Activated CD8-positive, alpha-beta T cell treated with anti-CD3 and anti-CD28 coated beads for 36 hours (primary cell): ENCODE results near the gene RPS6KA2. TPM values are rescaled to one million over a fixed set of nuclear protein-coding genes. Genes with fewer than 3 reads are reported as not detected.

Experiments used
- ATAC-seq: fragments of 200-7000 bp; cut with Tn5 transposase; one replicate; pipeline ENCODE4 v1.10.0; 2021; ENCODE audit warnings: mild to moderate bottlenecking, moderate library complexity
- CTCF ChIA-PET: fragments of 350-600 bp; sonication (Branson Sonifier 250); formaldehyde crosslinking; loops from one replicate; lab custom pipeline; 2021; ENCODE audit warnings: antibody characterized with exemption; lab: Charles Lee
- POLR2A ChIA-PET: fragments of 350-600 bp; sonication (Branson Sonifier 250); formaldehyde crosslinking; loops from one replicate; lab custom pipeline; 2021; ENCODE audit warnings: antibody characterized with exemption; lab: Charles Lee
- DNase-seq: peaks from one replicate; pipeline ENCODE4 v3.0.0-alpha.2; 2020
- H3K27ac Mint-ChIP-seq: one replicate; pipeline ENCODE4 v1.8.0; 2021; ENCODE audit warnings: mild to moderate bottlenecking, mixed read lengths
- H3K27me3 Mint-ChIP-seq: one replicate; pipeline ENCODE4 v1.8.0; 2021; ENCODE audit warnings: mixed read lengths
- H3K36me3 Mint-ChIP-seq: one replicate; pipeline ENCODE4 v1.8.0; 2021; ENCODE audit warnings: low read depth, mixed read lengths
- H3K4me1 Mint-ChIP-seq: one replicate; pipeline ENCODE4 v1.8.0; 2021; ENCODE audit warnings: low read depth, mixed read lengths
- H3K4me3 Mint-ChIP-seq: one replicate; pipeline ENCODE4 v1.8.0; 2021; ENCODE audit warnings: mild to moderate bottlenecking, moderate library complexity, mixed read lengths
- H3K9me3 Mint-ChIP-seq: one replicate; pipeline ENCODE4 v1.8.0; 2021; ENCODE audit warnings: mixed read lengths
- CTCF ChIP-seq: fragments of 200-600 bp; IDR thresholded peaks from one replicate; pipeline ENCODE4 v1.8.0; 2022; ENCODE audit warnings: antibody characterized with exemption, mild to moderate bottlenecking
- intact Hi-C: fragments of 100-400 bp; cut with micrococcal nuclease; formaldehyde crosslinking; loops from one replicate; pipeline ENCODE4 v1.10.0; 2022
- total RNA-seq, 2 experiments: library from RNA; stranded (reverse); gene quantifications; one replicate each; pipeline ENCODE4 v1.2.3, GENCODE V29; 2021

RPS6KA2 gene
- total RNA-seq, 2 experiments from 2014 or later = 5.8 TPM

GRCh38 chr6:166560222-166560621 lies 66.8 kb downstream of the RPS6KA2 start:
- ATAC-seq = no peak
- no peak for DNase-seq
- TF ChIP-seq CTCF = no peak
- POLR2A ChIA-PET = no interaction called here
- no peak overlapping the region for H3K27ac Mint-ChIP-seq
- peaks cover 13% of the 10 kb centered on the region for H3K27me3 Mint-ChIP-seq
- no peak overlapping the region for H3K4me3 Mint-ChIP-seq
- CTCF ChIA-PET = no interaction called here
- no peaks in the 10 kb centered on the region for H3K36me3 Mint-ChIP-seq
- intact Hi-C loops = no loop called here
- H3K9me3 Mint-ChIP-seq = peaks cover 18% of the 10 kb centered on the region
- peaks cover 8% of the 10 kb centered on the region for H3K4me1 Mint-ChIP-seq

- intact Hi-C loops = no loop called here
- H3K4me3 Mint-ChIP-seq = no peak overlapping the region
- ChIA-PET POLR2A (no interaction called here), CTCF (no interaction called here)
- no peak for TF ChIP-seq CTCF
- DNase-seq (no peak), ATAC-seq (no peak)
- H3K9me3 Mint-ChIP-seq = peaks cover 18% of the 10 kb centered on the region
- no peaks in the 10 kb centered on the region for H3K36me3 Mint-ChIP-seq
- peaks cover 13% of the 10 kb centered on the region for H3K27me3 Mint-ChIP-seq
- H3K27ac Mint-ChIP-seq = no peak overlapping the region
- peaks cover 8% of the 10 kb centered on the region for H3K4me1 Mint-ChIP-seq
These were observed 67.4 kb downstream of the RPS6KA2 start for GRCh38 chr6:166559662-166560061.

- intact Hi-C loops = no loop called here
- ChIA-PET POLR2A (no interaction called here), CTCF (no interaction called here)
- ATAC-seq (no peak), DNase-seq (no peak)
- Mint-ChIP-seq H3K4me3 (no peak overlapping the region), H3K27ac (no peak overlapping the region), H3K9me3 (peaks cover 18% of the 10 kb centered on the region), H3K4me1 (peaks cover 8% of the 10 kb centered on the region), H3K27me3 (peaks cover 13% of the 10 kb centered on the region), H3K36me3 (no peaks in the 10 kb centered on the region)
- TF ChIP-seq CTCF = no peak
These were observed 67.8 kb downstream of the RPS6KA2 start for GRCh38 chr6:166559211-166559610.

GRCh38 chr6:166558156-166559005 lies 68.7 kb downstream of the RPS6KA2 start:
- ChIA-PET POLR2A (no interaction called here), CTCF (no interaction called here)
- intact Hi-C loops = no loop called here
- Mint-ChIP-seq H3K4me1 (peaks cover 8% of the 10 kb centered on the region), H3K4me3 (no peak overlapping the region), H3K27me3 (peaks cover 13% of the 10 kb centered on the region), H3K36me3 (no peaks in the 10 kb centered on the region), H3K9me3 (peaks cover 18% of the 10 kb centered on the region), H3K27ac (no peak overlapping the region)
- DNase-seq (no peak), ATAC-seq (peak; percentile 34)
- TF ChIP-seq CTCF = no peak

- POLR2A ChIA-PET = no interaction called here
- no peak for TF ChIP-seq CTCF
- intact Hi-C loops = no loop called here
- no peak overlapping the region for H3K4me3 Mint-ChIP-seq
- H3K4me1 Mint-ChIP-seq = peaks cover 8% of the 10 kb centered on the region
- peaks cover 18% of the 10 kb centered on the region for H3K9me3 Mint-ChIP-seq
- no peak overlapping the region for H3K27ac Mint-ChIP-seq
- ATAC-seq (peak; percentile 64), DNase-seq (peak; percentile 17)
- peaks cover 13% of the 10 kb centered on the region for H3K27me3 Mint-ChIP-seq
- CTCF ChIA-PET = no interaction called here
- no peaks in the 10 kb centered on the region for H3K36me3 Mint-ChIP-seq
These were observed 70.2 kb downstream of the RPS6KA2 start for GRCh38 chr6:166556863-166557322.
